Measurements from ENCODE around the gene RHOBTB3. TPM values are rescaled to one million over a fixed set of nuclear protein-coding genes. Genes with fewer than 3 reads are reported as not detected.

RHOBTB3 gene
- total RNA-seq, 1 experiment from 2014 or later, result 85.6 TPM

DNA sequence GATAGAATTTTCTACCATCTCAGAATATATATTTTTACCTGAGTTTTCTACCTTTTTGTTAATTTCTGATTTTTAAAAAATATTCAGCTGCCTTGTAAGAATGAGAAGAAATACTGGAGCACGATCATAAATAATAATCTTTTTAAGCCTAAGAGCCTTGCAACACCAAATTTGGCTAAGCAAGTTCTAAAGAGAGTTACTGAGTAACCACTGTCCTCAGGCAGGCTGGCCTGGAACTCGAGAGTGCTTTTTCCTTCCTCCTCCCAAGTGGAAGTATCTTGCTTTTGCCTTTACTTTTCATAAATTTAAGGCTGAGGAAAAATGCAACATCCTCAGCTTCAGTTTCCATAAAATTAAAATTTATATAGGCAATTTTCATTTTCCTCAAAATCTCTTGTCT, 70.4 kb downstream of the RHOBTB3 start:
- CTCF ChIA-PET, result no interaction called here

DNA sequence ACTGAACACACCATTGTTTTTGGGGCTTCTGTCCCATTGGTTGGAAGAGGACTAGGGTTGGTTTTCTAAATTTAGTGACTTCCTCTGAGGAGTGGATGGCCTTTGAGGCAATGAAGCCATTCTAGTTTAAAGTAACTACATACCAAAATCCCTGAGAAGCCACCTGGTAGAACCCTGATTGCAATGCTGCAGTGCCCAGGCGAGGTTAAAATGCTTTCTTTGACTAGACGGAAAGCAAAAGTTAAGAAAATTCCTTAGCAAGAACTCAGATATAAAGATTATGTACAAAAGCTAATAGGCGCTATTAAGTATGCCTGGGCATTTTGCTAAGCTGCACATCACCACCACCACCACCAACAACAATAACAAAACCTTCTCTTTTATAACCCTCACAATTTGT, 70.8 kb downstream of the RHOBTB3 start:
- no peaks in the 10 kb centered on the region for H3K27me3 Mint-ChIP-seq (ENCODE audit: insufficient read depth, unreplicated experiment)
- no peaks in the 10 kb centered on the region for H3K9me3 ChIP-seq
- H3K27ac Mint-ChIP-seq (ENCODE audit: unreplicated experiment), result no peak overlapping the region
- H3K4me1 Mint-ChIP-seq (ENCODE audit: low read depth, unreplicated experiment), result peaks cover 20% of the 10 kb centered on the region
- peaks cover 4% of the 10 kb centered on the region for H3K36me3 Mint-ChIP-seq (ENCODE audit: insufficient read depth, unreplicated experiment)
- CTCF ChIA-PET, result no interaction called here
- no peaks in the 10 kb centered on the region for H3K9me3 Mint-ChIP-seq (ENCODE audit: unreplicated experiment)
- no peaks in the 10 kb centered on the region for H3K27me3 ChIP-seq (replicated peaks; ENCODE audit: control insufficient read depth, insufficient read depth, low read length)
- H3K4me3 ChIP-seq (ENCODE audit: low read depth, low read length), result no peak overlapping the region
- no peaks in the 10 kb centered on the region for H3K36me3 ChIP-seq (ENCODE audit: control insufficient read depth, insufficient read depth, low read length)
- no peak for DNase-seq
- intact Hi-C loops (cut with micrococcal nuclease; ENCODE audit: unreplicated experiment), result loop anchor here (2.0 kb wide), 1 partner anchor 33 kb away; no protein-coding TSS in a partner anchor
- TF ChIP-seq, protein P1, sequence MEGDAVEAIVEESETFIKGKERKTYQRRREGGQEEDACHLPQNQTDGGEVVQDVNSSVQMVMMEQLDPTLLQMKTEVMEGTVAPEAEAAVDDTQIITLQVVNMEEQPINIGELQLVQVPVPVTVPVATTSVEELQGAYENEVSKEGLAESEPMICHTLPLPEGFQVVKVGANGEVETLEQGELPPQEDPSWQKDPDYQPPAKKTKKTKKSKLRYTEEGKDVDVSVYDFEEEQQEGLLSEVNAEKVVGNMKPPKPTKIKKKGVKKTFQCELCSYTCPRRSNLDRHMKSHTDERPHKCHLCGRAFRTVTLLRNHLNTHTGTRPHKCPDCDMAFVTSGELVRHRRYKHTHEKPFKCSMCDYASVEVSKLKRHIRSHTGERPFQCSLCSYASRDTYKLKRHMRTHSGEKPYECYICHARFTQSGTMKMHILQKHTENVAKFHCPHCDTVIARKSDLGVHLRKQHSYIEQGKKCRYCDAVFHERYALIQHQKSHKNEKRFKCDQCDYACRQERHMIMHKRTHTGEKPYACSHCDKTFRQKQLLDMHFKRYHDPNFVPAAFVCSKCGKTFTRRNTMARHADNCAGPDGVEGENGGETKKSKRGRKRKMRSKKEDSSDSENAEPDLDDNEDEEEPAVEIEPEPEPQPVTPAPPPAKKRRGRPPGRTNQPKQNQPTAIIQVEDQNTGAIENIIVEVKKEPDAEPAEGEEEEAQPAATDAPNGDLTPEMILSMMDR (IDR thresholded peaks at IDR 0.05; ENCODE audit: insufficient read depth in 1 of 2, low read depth in 1 of 2, low read length in 1 of 2, severe bottlenecking in 1 of 2, unreplicated experiment in 1 of 2), result no peak
- no peak overlapping the region for H3K4me3 Mint-ChIP-seq (ENCODE audit: unreplicated experiment)
- no TSS peak for BruUV-seq (replicated peaks)
- POLR2A ChIA-PET, result no interaction called here
- H3K4me1 ChIP-seq, result peaks cover 33% of the 10 kb centered on the region

More for the DNA sequence above, 70.4 kb downstream of the RHOBTB3 start:
- H3K4me1 Mint-ChIP-seq (ENCODE audit: low read depth, unreplicated experiment), result peaks cover 20% of the 10 kb centered on the region
- H3K9me3 Mint-ChIP-seq (ENCODE audit: unreplicated experiment), result no peaks in the 10 kb centered on the region
- no TSS peak for BruUV-seq (replicated peaks)
- H3K27me3 Mint-ChIP-seq (ENCODE audit: insufficient read depth, unreplicated experiment), result no peaks in the 10 kb centered on the region
- TF ChIP-seq, protein P1 (IDR thresholded peaks at IDR 0.05; ENCODE audit: insufficient read depth in 1 of 2, low read depth in 1 of 2, low read length in 1 of 2, severe bottlenecking in 1 of 2, unreplicated experiment in 1 of 2), result no peak
- H3K27ac Mint-ChIP-seq (ENCODE audit: unreplicated experiment), result no peak overlapping the region
- Histone ChIP-seq H3K36me3 (ENCODE audit: control insufficient read depth, insufficient read depth, low read length) (no peaks in the 10 kb centered on the region), H3K9me3 (no peaks in the 10 kb centered on the region), H3K4me3 (ENCODE audit: low read depth, low read length) (no peak overlapping the region), H3K27me3 (replicated peaks; ENCODE audit: control insufficient read depth, insufficient read depth, low read length) (no peaks in the 10 kb centered on the region), H3K4me1 (peaks cover 33% of the 10 kb centered on the region)
- intact Hi-C loops (cut with micrococcal nuclease; ENCODE audit: unreplicated experiment), result no loop called here
- no peak for DNase-seq
- peaks cover 5% of the 10 kb centered on the region for H3K36me3 Mint-ChIP-seq (ENCODE audit: insufficient read depth, unreplicated experiment)
- POLR2A ChIA-PET, result interaction anchor here (1.1 kb wide), 1 partner anchor 21 kb away, joined by 3 read pairs; the partner anchor contains the start of gene GLRX
- H3K4me3 Mint-ChIP-seq (ENCODE audit: unreplicated experiment), result no peak overlapping the region

- intact Hi-C loops (cut with micrococcal nuclease; ENCODE audit: unreplicated experiment), result loop anchor here (1.0 to 2.0 kb wide), 4 partner anchors 8 to 31 kb away; partner anchors contain the start of gene GLRX
- no peak overlapping the region for H3K4me3 ChIP-seq (ENCODE audit: low read depth, low read length)
- no peaks in the 10 kb centered on the region for H3K27me3 Mint-ChIP-seq (ENCODE audit: insufficient read depth, unreplicated experiment)
- H3K4me3 Mint-ChIP-seq (ENCODE audit: unreplicated experiment), result peak overlapping the region; percentile 18
- no peaks in the 10 kb centered on the region for H3K27me3 ChIP-seq (replicated peaks; ENCODE audit: control insufficient read depth, insufficient read depth, low read length)
- no peaks in the 10 kb centered on the region for H3K36me3 Mint-ChIP-seq (ENCODE audit: insufficient read depth, unreplicated experiment)
- H3K4me1 Mint-ChIP-seq (ENCODE audit: low read depth, unreplicated experiment), result peaks cover 20% of the 10 kb centered on the region
- BruUV-seq (replicated peaks), result no TSS peak
- peak overlapping the region; percentile 42 for H3K27ac Mint-ChIP-seq (ENCODE audit: unreplicated experiment)
- no peaks in the 10 kb centered on the region for H3K9me3 Mint-ChIP-seq (ENCODE audit: unreplicated experiment)
- peaks cover 33% of the 10 kb centered on the region for H3K4me1 ChIP-seq
- TF ChIP-seq, protein P1 (IDR thresholded peaks at IDR 0.05; ENCODE audit: insufficient read depth in 1 of 2, low read depth in 1 of 2, low read length in 1 of 2, severe bottlenecking in 1 of 2, unreplicated experiment in 1 of 2), result no peak
- peak; percentile 72 to 86 for DNase-seq
- POLR2A ChIA-PET, result interaction anchor here (0.6 kb wide), 1 partner anchor 52 kb away, joined by 3 read pairs; no protein-coding TSS in a partner anchor
- CTCF ChIA-PET, result interaction anchor here (0.6 to 1.1 kb wide), 2 partner anchors 22 kb away, joined by 4 to 6 read pairs; no protein-coding TSS in a partner anchor
- no peaks in the 10 kb centered on the region for H3K36me3 ChIP-seq (ENCODE audit: control insufficient read depth, insufficient read depth, low read length)
- no peaks in the 10 kb centered on the region for H3K9me3 ChIP-seq
Measured at GRCh38 chr5:95803271-95804148, 72.4 kb downstream of the RHOBTB3 start.
